Endothelial cell of umbilical vein (primary cell): ENCODE measurements around the gene ZNF282. TPM values are rescaled to one million over a fixed set of nuclear protein-coding genes. Genes with fewer than 3 reads are reported as not detected.

Source experiments
- BruUV-seq: library from RNA; stranded (reverse); fragments of 400-500 nt; replicated peaks from 2 replicates; lab custom pipeline; 2021; lab: Mats Ljungman, UMichigan
- CTCF ChIA-PET: fragments of 300-600, 350-600 bp; sonication (Branson Sonifier 250); formaldehyde crosslinking; loops from one replicate; lab custom pipeline; 2021; ENCODE audit warnings: antibody characterized with exemption, inconsistent platforms; lab: Charles Lee
- POLR2A ChIA-PET: fragments of 300-600, 350-600 bp; sonication (Branson Sonifier 250); formaldehyde crosslinking; loops from one replicate; lab custom pipeline; 2021; ENCODE audit warnings: antibody characterized with exemption, inconsistent platforms; lab: Charles Lee
- DNase-seq: peaks from one replicate; pipeline ENCODE4 v3.0.0-alpha.2; 2011; ENCODE audit warnings: low read depth, low spot score
- FAIRE-seq: peaks from 2 replicates; lab custom pipeline; 2011; peaks lifted over from hg19 to GRCh38; lab: Jason Lieb, UNC
- H2AFZ ChIP-seq: 2 replicates; pipeline ENCODE4 v1.6.0; 2012; ENCODE audit warnings: low read depth, low read length, control low read depth, inconsistent platforms
- H3K27ac ChIP-seq: 2 replicates; pipeline ENCODE4 v1.5.1; 2011; ENCODE audit warnings: low read depth, mild to moderate bottlenecking, control low read depth, low read length, moderate library complexity; ENCODE audit not compliant: insufficient read depth
- H3K27me3 ChIP-seq, 2 experiments: 2 replicates each; pipeline versions ENCODE4 v1.6.0 to v1.6.1; 2011; ENCODE audit warnings: low read length in 2 of 2, mixed read lengths in 1 of 2; ENCODE audit not compliant: control insufficient read depth in 2 of 2, insufficient read depth in 2 of 2
- H3K36me3 ChIP-seq, 2 experiments: 2 replicates in 1 of 2; 3 replicates in 1 of 2; pipeline ENCODE4 v1.5.1; 2011; ENCODE audit warnings: low read length in 2 of 2, mild to moderate bottlenecking in 1 of 2, moderate library complexity in 1 of 2; ENCODE audit not compliant: control insufficient read depth in 2 of 2, insufficient read depth in 2 of 2; ENCODE audit errors: extremely low read depth in 1 of 2
- H3K4me1 ChIP-seq: 3 replicates; pipeline ENCODE4 v1.5.1; 2011; ENCODE audit warnings: mild to moderate bottlenecking, low read length; ENCODE audit not compliant: control insufficient read depth, insufficient read depth; ENCODE audit errors: extremely low read depth
- H3K4me2 ChIP-seq: 2 replicates; pipeline ENCODE4 v1.6.1; 2011; ENCODE audit warnings: low read length, control low read depth, mixed read lengths; ENCODE audit not compliant: insufficient read depth
- H3K4me3 ChIP-seq, 3 experiments: fragments of 200-600 bp in 1 of 3; sonication (generic), shearing (Covaris generic) in 1 of 3; replicated peaks in 1 of 3; 2 replicates each; pipeline ENCODE4 v1.5.1; 2011 to 2016; ENCODE audit warnings: control low read depth in 3 of 3, low read length in 3 of 3, mild to moderate bottlenecking in 2 of 3, inconsistent platforms in 1 of 3, low read depth in 1 of 3, moderate library complexity in 1 of 3; ENCODE audit not compliant: insufficient read depth in 1 of 3
- H3K79me2 ChIP-seq: 2 replicates; pipeline ENCODE4 v1.6.0; 2012; ENCODE audit warnings: low read length, inconsistent platforms; ENCODE audit not compliant: control insufficient read depth, insufficient read depth
- H3K9ac ChIP-seq: replicated peaks from 2 replicates; pipeline ENCODE3; 2011; ENCODE audit warnings: low read length, control low read depth; ENCODE audit not compliant: insufficient read depth; ENCODE audit errors: extremely low read depth
- H3K9me1 ChIP-seq: replicated peaks from 3 replicates; pipeline ENCODE4 v1.6.0; 2011; ENCODE audit warnings: mild to moderate bottlenecking, low read length; ENCODE audit not compliant: control insufficient read depth, insufficient read depth; ENCODE audit errors: extremely low read depth
- H3K9me3 ChIP-seq: replicated peaks from 2 replicates; pipeline ENCODE4 v1.5.1; 2012; ENCODE audit warnings: low read length, inconsistent platforms; ENCODE audit not compliant: control insufficient read depth, insufficient read depth
- H4K20me1 ChIP-seq: replicated peaks from 2 replicates; pipeline ENCODE3; 2011; ENCODE audit warnings: mild to moderate bottlenecking, low read length; ENCODE audit not compliant: control insufficient read depth, insufficient read depth; ENCODE audit errors: extremely low read depth
- EZH2 ChIP-seq: IDR thresholded peaks from 2 replicates; pipeline ENCODE4 v1.6.1; 2012; ENCODE audit warnings: borderline replicate concordance, low read depth, mild to moderate bottlenecking, moderate library complexity, low read length, inconsistent platforms; ENCODE audit not compliant: severe bottlenecking
- FOS ChIP-seq: IDR thresholded peaks from 2 replicates; pipeline ENCODE4 v1.6.1; 2011; ENCODE audit warnings: mild to moderate bottlenecking, low read length, moderate library complexity, borderline replicate concordance; ENCODE audit not compliant: insufficient read depth
- GATA2 ChIP-seq: IDR thresholded peaks from 2 replicates; pipeline ENCODE4 v1.7.0; 2011; ENCODE audit warnings: low read depth, mild to moderate bottlenecking, moderate library complexity, mixed read lengths, low read length; ENCODE audit not compliant: insufficient read length, insufficient read depth
- MYC ChIP-seq: IDR thresholded peaks from one replicate; pipeline ENCODE4 v1.6.1; 2011; ENCODE audit warnings: mild to moderate bottlenecking, low read depth, low read length
- POLR2A ChIP-seq: IDR thresholded peaks from 2 replicates; pipeline ENCODE4 v1.6.1; 2012; ENCODE audit warnings: low read depth, mild to moderate bottlenecking, control low read depth, low read length
- dilution Hi-C: fragments of 300-500 bp; cut with MboI; formaldehyde crosslinking; loops from one replicate; pipeline ENCODE4 v1.15.0; 2019; ENCODE audit warnings: low sequenced_read_pairs; ENCODE audit not compliant: extremely low pct_ligation_motif_present
- intact Hi-C: fragments of 100-400 bp; cut with micrococcal nuclease; formaldehyde crosslinking; loops from one replicate; pipeline ENCODE4 v1.10.0; 2022
- polyA plus RNA-seq, 4 experiments: library from polyadenylated mRNA; depleted of rRNA in 3 of 4; stranded (reverse) in 3 of 4; unstranded in 1 of 4; fragments of >200 nt; gene quantifications; 2 replicates each; pipeline versions ENCODE4 v1.2.1 to v1.2.3, GENCODE V29; 2011 to 2012; ENCODE audit warnings: missing spikeins in 1 of 4
- total RNA-seq: library from RNA; stranded (reverse); gene quantifications from 2 replicates; pipeline ENCODE4 v1.2.3, GENCODE V29; 2021

Gene ZNF282
- total and polyA plus RNA-seq, 2 donors (not counting 3 experiments of a cell fraction or from before 2014, with no cell fraction given): 20.0 to 34.4 TPM

- H3K79me2 ChIP-seq: peaks cover 53% of the 10 kb centered on the region
Measured at GRCh38 chr7:149198161-149198816, 2.9 kb downstream of the ZNF282 start.

DNA sequence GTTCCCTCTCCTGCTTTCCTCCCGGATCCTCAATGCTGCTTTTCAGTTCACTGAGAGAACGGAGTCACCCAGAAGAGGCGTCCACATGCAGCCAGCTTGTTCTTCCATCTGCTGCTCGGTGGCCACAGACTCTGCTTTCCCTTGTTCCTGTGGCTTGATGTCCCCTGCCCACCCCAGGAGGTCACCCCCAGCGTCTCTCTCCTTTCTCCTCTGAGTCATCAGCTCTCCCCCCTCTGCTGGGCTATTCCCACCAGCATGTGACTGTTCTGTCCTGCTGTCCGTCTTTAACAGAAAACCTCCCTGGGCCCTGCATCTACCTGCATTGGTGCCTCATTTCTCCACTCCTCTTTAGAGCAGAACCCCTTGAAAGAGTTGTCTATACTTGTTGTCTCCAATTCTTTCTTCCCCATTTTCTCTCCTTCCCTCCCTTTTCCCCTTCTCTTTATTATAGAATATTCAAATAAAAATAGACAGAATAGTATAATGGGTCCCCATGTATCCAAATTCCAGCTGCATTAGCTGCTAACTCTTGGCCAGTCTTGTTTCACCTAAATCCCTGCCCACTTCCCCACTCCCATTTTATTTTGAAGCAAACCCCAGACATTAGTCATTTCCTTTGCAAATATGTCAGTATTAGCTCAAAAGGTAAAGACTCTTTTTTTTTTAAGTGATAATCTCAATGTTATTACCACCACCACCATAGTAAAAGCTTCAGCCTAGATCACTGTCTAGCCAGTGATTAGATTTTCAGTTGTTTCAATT is 4.1 kb downstream of the ZNF282 start:
- Histone ChIP-seq H3K27me3 (no peaks in the 10 kb centered on the region), H2AFZ (no peak overlapping the region), H3K79me2 (peaks cover 63% of the 10 kb centered on the region), H3K36me3 (peaks cover 8 to 29% of the 10 kb centered on the region in 2 experiments), H3K9me3 (no peaks in the 10 kb centered on the region), H3K9me1 (no peaks in the 10 kb centered on the region), H3K4me2 (no peak overlapping the region), H4K20me1 (no peaks in the 10 kb centered on the region), H3K9ac (no peak overlapping the region), H3K4me1 (peaks cover 25% of the 10 kb centered on the region), H3K27ac (peak overlapping the region; percentile 33), H3K4me3 (no peak overlapping the region)
- dilution Hi-C loops: no loop called here
- intact Hi-C loops: loop anchor here (10.0 kb wide), 1 partner anchor 425 kb away; no protein-coding TSS in a partner anchor
- peak; percentile 40 for DNase-seq
- ChIA-PET POLR2A (no interaction called here), CTCF (interaction anchor here (1.0 kb wide), 2 partner anchors 52 to 62 kb away, joined by 4 to 5 read pairs; partner anchors contain the start of genes ZNF398 and ZNF783)
- TF ChIP-seq FOS (peak; percentile 49), EZH2 (no peak), POLR2A (no peak), GATA2 (no peak), MYC (no peak)
- no TSS peak for BruUV-seq
- peak; percentile 85 for FAIRE-seq

More at GRCh38 chr7:149198161-149198816, 2.9 kb downstream of the ZNF282 start:
- intact Hi-C loops (loop anchor here (10.0 kb wide), 1 partner anchor 427 kb away; no protein-coding TSS in a partner anchor), dilution Hi-C loops (no loop called here)
- POLR2A ChIA-PET: no interaction called here
- CTCF ChIA-PET: no interaction called here
- Histone ChIP-seq H3K27me3 (no peaks in the 10 kb centered on the region), H3K9me3 (no peaks in the 10 kb centered on the region), H3K9ac (no peak overlapping the region), H3K36me3 (peaks cover 8 to 29% of the 10 kb centered on the region in 2 experiments), H4K20me1 (no peaks in the 10 kb centered on the region), H2AFZ (no peak overlapping the region), H3K4me1 (peaks cover 25% of the 10 kb centered on the region), H3K27ac (no peak overlapping the region), H3K9me1 (no peaks in the 10 kb centered on the region), H3K4me2 (no peak overlapping the region), H3K4me3 (no peak overlapping the region)
- TF ChIP-seq FOS (no peak), EZH2 (no peak), MYC (no peak)
- BruUV-seq: no TSS peak
- DNase-seq: no peak
- no peak for FAIRE-seq
